H9 (cell line): ENCODE measurements around the gene CATSPERB. TPM values are rescaled to one million over a fixed set of nuclear protein-coding genes. Genes with fewer than 3 reads are reported as not detected.

Experiments used
- DNase-seq: peaks from one replicate; pipeline ENCODE4 v3.0.0-alpha.2; 2017
- H2AFZ ChIP-seq: one replicate; pipeline ENCODE4 v1.6.1; 2013; ENCODE audit warnings: mild to moderate bottlenecking, low read length, control low read depth, moderate library complexity
- H2AK5ac ChIP-seq: 2 replicates; pipeline ENCODE4 v1.6.1; 2013; ENCODE audit warnings: low read length, control low read depth, mixed read lengths; ENCODE audit not compliant: insufficient read length
- H2BK120ac ChIP-seq: one replicate; pipeline ENCODE4 v1.6.1; 2013; ENCODE audit warnings: low read depth, mild to moderate bottlenecking, low read length, control low read depth, inconsistent platforms; ENCODE audit not compliant: poor library complexity, severe bottlenecking
- H2BK12ac ChIP-seq: 2 replicates; pipeline ENCODE4 v1.6.1; 2013; ENCODE audit warnings: low read length, control low read depth, mixed read lengths, low read depth; ENCODE audit not compliant: insufficient read length
- H2BK15ac ChIP-seq: 2 replicates; pipeline ENCODE4 v1.6.1; 2013; ENCODE audit warnings: low read depth, low read length, control low read depth
- H2BK20ac ChIP-seq: one replicate; pipeline ENCODE4 v1.6.1; 2013; ENCODE audit warnings: low read depth, mild to moderate bottlenecking, low read length, control low read depth, inconsistent platforms; ENCODE audit not compliant: poor library complexity, severe bottlenecking
- H2BK5ac ChIP-seq: 2 replicates; pipeline ENCODE4 v1.6.1; 2013; ENCODE audit warnings: low read length, control low read depth, mixed read lengths; ENCODE audit not compliant: insufficient read length
- H3K14ac ChIP-seq: 2 replicates; pipeline ENCODE4 v1.6.1; 2013; ENCODE audit warnings: low read length, control low read depth; ENCODE audit not compliant: insufficient read depth
- H3K18ac ChIP-seq: 2 replicates; pipeline ENCODE4 v1.6.1; 2013; ENCODE audit warnings: low read depth, mild to moderate bottlenecking, mixed read lengths, low read length, control low read depth; ENCODE audit not compliant: insufficient read length
- H3K23ac ChIP-seq: 2 replicates; pipeline ENCODE4 v1.6.1; 2013; ENCODE audit warnings: low read length, control low read depth, mixed read lengths, low read depth; ENCODE audit not compliant: insufficient read length
- H3K23me2 ChIP-seq: 2 replicates; pipeline ENCODE4 v1.6.1; 2013; ENCODE audit warnings: low read depth, mild to moderate bottlenecking, mixed read lengths, low read length, control low read depth; ENCODE audit not compliant: insufficient read length, poor library complexity, severe bottlenecking
- H3K27ac ChIP-seq: 2 replicates; pipeline ENCODE4 v1.5.1; 2013; ENCODE audit warnings: low read length, control low read depth, mixed read lengths, low read depth; ENCODE audit not compliant: insufficient read length
- H3K27me3 ChIP-seq: 2 replicates; pipeline ENCODE4 v1.6.1; 2013; ENCODE audit warnings: low read length, control low read depth, inconsistent platforms; ENCODE audit not compliant: insufficient read depth
- H3K4ac ChIP-seq: 2 replicates; pipeline ENCODE4 v1.6.1; 2013; ENCODE audit warnings: low read depth, mild to moderate bottlenecking, control low read depth, inconsistent platforms, low read length, moderate library complexity
- H3K4me1 ChIP-seq: 2 replicates; pipeline ENCODE4 v1.6.1; 2013; ENCODE audit warnings: low read length, control low read depth, inconsistent platforms; ENCODE audit not compliant: insufficient read depth
- H3K4me2 ChIP-seq: 2 replicates; pipeline ENCODE4 v1.6.1; 2013; ENCODE audit warnings: low read length, control low read depth, mixed read lengths; ENCODE audit not compliant: insufficient read length, insufficient read depth
- H3K56ac ChIP-seq: 2 replicates; pipeline ENCODE4 v1.6.1; 2013; ENCODE audit warnings: low read depth, mild to moderate bottlenecking, mixed read lengths, low read length, control low read depth; ENCODE audit not compliant: insufficient read length
- H3K79me1 ChIP-seq: 2 replicates; pipeline ENCODE4 v1.6.1; 2013; ENCODE audit warnings: low read depth, mild to moderate bottlenecking, moderate library complexity, low read length, control low read depth, inconsistent platforms; ENCODE audit not compliant: insufficient read depth, poor library complexity, severe bottlenecking
- H3K79me2 ChIP-seq: 2 replicates; pipeline ENCODE4 v1.6.1; 2013; ENCODE audit warnings: low read length, control low read depth, inconsistent platforms; ENCODE audit not compliant: insufficient read depth
- H3K9ac ChIP-seq: 2 replicates; pipeline ENCODE4 v1.6.1; 2013; ENCODE audit warnings: low read length, control low read depth, mixed read lengths; ENCODE audit not compliant: insufficient read length; ENCODE audit errors: extremely low read depth
- H3K9me3 ChIP-seq: one replicate; pipeline ENCODE4 v1.6.1; 2013; ENCODE audit warnings: low read depth, low read length, inconsistent platforms; ENCODE audit not compliant: control insufficient read depth
- H3T11ph ChIP-seq: one replicate; pipeline ENCODE4 v1.6.1; 2013; ENCODE audit warnings: mild to moderate bottlenecking, low read length, control low read depth, inconsistent platforms
- H4K20me1 ChIP-seq: one replicate; pipeline ENCODE4 v1.6.1; 2013; ENCODE audit not compliant: control insufficient read depth, insufficient read length, insufficient read depth
- H4K5ac ChIP-seq: 2 replicates; pipeline ENCODE4 v1.6.1; 2013; ENCODE audit warnings: low read depth, mild to moderate bottlenecking, mixed read lengths, low read length, control low read depth; ENCODE audit not compliant: insufficient read length
- H4K8ac ChIP-seq: replicated peaks from 2 replicates; pipeline ENCODE4 v1.6.1; 2013; ENCODE audit warnings: low read length, control low read depth, mixed read lengths, low read depth; ENCODE audit not compliant: insufficient read length
- H4K91ac ChIP-seq: 2 replicates; pipeline ENCODE4 v1.6.1; 2013; ENCODE audit warnings: low read depth, mild to moderate bottlenecking, moderate library complexity, mixed read lengths, low read length, control low read depth; ENCODE audit not compliant: insufficient read length
- H3K27ac Mint-ChIP-seq, 3 experiments: 2 replicates in 2 of 3; 3 replicates in 1 of 3; pipeline ENCODE4 v1.8.0; 2020 to 2021; ENCODE audit warnings: mixed read lengths in 3 of 3, mild to moderate bottlenecking in 1 of 3, moderate library complexity in 1 of 3
- H3K27me3 Mint-ChIP-seq: 2 replicates; pipeline ENCODE4 v1.8.0; 2021; ENCODE audit warnings: low read depth, mild to moderate bottlenecking, moderate library complexity, mixed read lengths
- H3K36me3 Mint-ChIP-seq, 3 experiments: 2 replicates in 2 of 3; 3 replicates in 1 of 3; pipeline ENCODE4 v1.8.0; 2020 to 2021; ENCODE audit warnings: low read depth in 3 of 3, mixed read lengths in 3 of 3; ENCODE audit not compliant: insufficient read depth in 1 of 3
- H3K4me1 Mint-ChIP-seq, 2 experiments: 2 replicates each; pipeline ENCODE4 v1.8.0; 2020; ENCODE audit warnings: mixed read lengths in 2 of 2
- H3K4me3 Mint-ChIP-seq, 2 experiments: 2 replicates in 1 of 2; 3 replicates in 1 of 2; pipeline ENCODE4 v1.8.0; 2020 to 2021; ENCODE audit warnings: mild to moderate bottlenecking in 2 of 2, mixed read lengths in 2 of 2, moderate library complexity in 1 of 2
- H3K9me3 Mint-ChIP-seq, 2 experiments: 2 replicates in 1 of 2; 3 replicates in 1 of 2; pipeline ENCODE4 v1.8.0; 2020; ENCODE audit warnings: mild to moderate bottlenecking in 2 of 2, mixed read lengths in 2 of 2, moderate library complexity in 1 of 2
- CTCF ChIP-seq: fragments of 200-600 bp; sonication (generic); conservative IDR thresholded peaks from 3 replicates; pipeline ENCODE4 v1.8.0; 2021; ENCODE audit warnings: antibody characterized with exemption, mild to moderate bottlenecking
- WGBS: extraction: QIAGEN DNeasy Blood & Tissue Kit; methylation state at CpG from one replicate; pipeline ENCODE4 v1.1.7; 2013; ENCODE audit warnings: missing lambda C conversion rate, low lambda C conversion rate, mixed read lengths; ENCODE audit not compliant: insufficient read length; ENCODE audit errors: extremely low coverage; 5-methylcytosine and 5-hydroxymethylcytosine counted together
- total RNA-seq: library from RNA; stranded (reverse); gene quantifications from 2 replicates; pipeline ENCODE4 v1.2.1, GENCODE V29; 2021

CATSPERB gene
- total RNA-seq, 1 experiment from 2014 or later: 0.48 TPM

DNA sequence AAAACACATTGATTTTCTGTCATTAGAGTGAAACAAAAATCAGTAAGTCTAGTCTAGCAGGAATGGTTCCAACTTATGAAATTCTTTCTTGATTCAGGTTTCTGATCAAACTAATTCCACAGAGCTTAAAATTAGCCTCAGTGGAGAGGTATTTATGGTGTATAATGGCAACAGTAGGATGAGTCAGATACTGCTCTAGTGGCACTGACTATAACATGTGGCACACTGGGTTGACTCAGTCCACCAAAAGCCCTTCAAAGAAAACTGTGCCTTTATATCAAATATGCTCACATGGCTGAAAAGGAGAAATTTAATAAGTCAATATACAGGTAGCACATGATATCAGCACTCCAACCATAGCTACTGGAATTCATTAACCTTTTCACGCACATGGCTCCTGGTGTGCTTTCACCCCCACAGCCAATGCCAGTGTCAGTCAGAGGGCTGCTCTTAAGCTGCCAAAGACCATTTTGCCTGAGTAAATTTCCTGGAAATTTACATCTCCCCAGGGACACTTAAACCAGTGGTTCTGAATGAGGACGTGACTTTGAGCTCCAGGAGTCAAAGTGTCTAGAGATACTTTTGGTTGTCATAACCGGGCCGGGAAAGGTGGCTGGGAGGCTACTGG, 21.7 kb upstream of the CATSPERB start:
- Histone ChIP-seq H2BK120ac (no peak overlapping the region), H2BK15ac (no peak overlapping the region), H3K18ac (no peak overlapping the region), H3K14ac (no peak overlapping the region), H3K4me1 (no peaks in the 10 kb centered on the region; the same call in 1 of the 2 replicates), H2AFZ (no peak overlapping the region), H3K4ac (no peak overlapping the region), H3K23ac (no peak overlapping the region), H3K4me2 (no peak overlapping the region), H3K27ac (no peak overlapping the region), H4K5ac (no peak overlapping the region), H2BK5ac (no peak overlapping the region), H4K8ac (no peak overlapping the region), H3K79me1 (no peaks in the 10 kb centered on the region), H2BK12ac (no peak overlapping the region), H2BK20ac (no peak overlapping the region), H3K56ac (no peak overlapping the region), H3K27me3 (no peaks in the 10 kb centered on the region), H3K79me2 (0 out of 2 replicates have a peak, but pooled peaks cover 1% of the 10 kb centered on the region), H3K23me2 (no peaks in the 10 kb centered on the region), H3K9ac (no peak overlapping the region), H4K91ac (no peak overlapping the region), H3T11ph (no peak overlapping the region), H4K20me1 (no peaks in the 10 kb centered on the region), H3K9me3 (no peaks in the 10 kb centered on the region), H2AK5ac (no peak overlapping the region)
- peaks cover 15 to 19% of the 10 kb centered on the region in 2 experiments for H3K4me1 Mint-ChIP-seq
- no peak for DNase-seq
- no peaks in the 10 kb centered on the region for H3K27me3 Mint-ChIP-seq
- no peaks in the 10 kb centered on the region for H3K36me3 Mint-ChIP-seq
- peak overlapping the region in 1 of 3 experiments; percentile 9; a peak in 1 of 7 replicates for H3K27ac Mint-ChIP-seq
- H3K9me3 Mint-ChIP-seq: no peaks in the 10 kb centered on the region
- no peak overlapping the region for H3K4me3 Mint-ChIP-seq
- no CpG with 5 or more reads among the region's 4 CpGs for WGBS
- no peak for TF ChIP-seq CTCF
